Measurements from ENCODE around the gene AREL1.

GRCh38 chr14:74613211-74613914, 99.5 kb downstream of the AREL1 start:
- TF ChIP-seq CTCF (IDR thresholded peaks at IDR 0.05; ENCODE audit: insufficient read depth, low read length), result no peak
- TF ChIP-seq POLR2AphosphoS5 (IDR thresholded peaks at IDR 0.05; ENCODE audit: low read depth), result no peak
- TF ChIP-seq REST (IDR thresholded peaks at IDR 0.05; ENCODE audit: insufficient replicate concordance, low read depth), result no peak
- no peak for TF ChIP-seq GABPA (IDR thresholded peaks at IDR 0.05; ENCODE audit: low read depth)
- no peak for TF ChIP-seq SPI1 (IDR thresholded peaks at IDR 0.05; ENCODE audit: borderline replicate concordance, low read depth)
